ENCODE measurements around the gene PAX5. TPM values are rescaled to one million over a fixed set of nuclear protein-coding genes. Genes with fewer than 3 reads are reported as not detected.

Gene PAX5
- polyA plus RNA-seq, 1 donor from 2014 or later, result not detected

DNA sequence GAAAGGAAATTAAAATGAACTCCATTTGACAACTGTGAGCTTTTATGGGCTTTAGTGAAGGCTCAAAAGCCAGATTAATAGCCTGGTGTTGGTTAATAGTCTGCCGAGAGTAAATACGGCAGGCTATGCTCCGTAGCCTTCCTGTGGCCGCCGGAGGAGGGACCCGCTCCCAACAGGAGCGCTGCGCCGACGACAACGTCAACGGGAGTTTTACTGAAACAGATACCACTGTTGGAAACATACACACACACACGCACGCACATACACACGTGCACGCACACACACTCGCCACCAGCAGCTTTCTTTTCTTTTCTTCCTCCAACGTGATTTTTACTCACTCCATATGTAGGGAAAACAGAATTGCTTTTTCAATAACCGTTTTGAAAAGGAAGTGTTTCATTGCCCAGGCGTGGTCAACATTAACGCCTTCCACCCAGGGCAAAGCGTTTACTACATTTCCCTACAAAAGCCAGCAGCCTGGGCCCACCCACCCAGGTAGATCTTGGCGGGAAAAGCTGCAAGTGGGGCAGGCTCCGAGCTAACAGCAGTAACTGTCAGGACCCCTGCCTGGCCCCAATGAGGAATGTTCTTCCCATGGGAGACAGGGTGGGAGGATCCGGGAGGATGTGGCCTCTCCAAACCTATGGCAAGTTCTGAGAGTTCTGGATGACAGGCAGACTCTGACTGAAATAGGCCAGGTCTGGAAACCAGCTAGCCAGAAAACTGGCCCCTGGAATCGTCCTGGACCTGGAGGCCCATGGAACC, 72.3 kb downstream of the PAX5 start:
- TF ChIP-seq TAF1 (IDR thresholded peaks at IDR 0.05; ENCODE audit: low read depth) (no peak), SMC3 (conservative IDR thresholded peaks at IDR 0.05; ENCODE audit: poor library complexity) (no peak), POLR2AphosphoS5 (IDR thresholded peaks at IDR 0.05) (no peak), EZH2 (IDR thresholded peaks at IDR 0.05; ENCODE audit: borderline replicate concordance, insufficient read depth, low read length, poor library complexity, severe bottlenecking) (no peak), EP300 (conservative IDR thresholded peaks at IDR 0.05; ENCODE audit: poor library complexity, severe bottlenecking) (no peak), RAD21 (conservative IDR thresholded peaks at IDR 0.05) (no peak), MXI1 (conservative IDR thresholded peaks at IDR 0.05; ENCODE audit: poor library complexity, severe bottlenecking) (no peak)
- TF ChIP-seq, protein P1, sequence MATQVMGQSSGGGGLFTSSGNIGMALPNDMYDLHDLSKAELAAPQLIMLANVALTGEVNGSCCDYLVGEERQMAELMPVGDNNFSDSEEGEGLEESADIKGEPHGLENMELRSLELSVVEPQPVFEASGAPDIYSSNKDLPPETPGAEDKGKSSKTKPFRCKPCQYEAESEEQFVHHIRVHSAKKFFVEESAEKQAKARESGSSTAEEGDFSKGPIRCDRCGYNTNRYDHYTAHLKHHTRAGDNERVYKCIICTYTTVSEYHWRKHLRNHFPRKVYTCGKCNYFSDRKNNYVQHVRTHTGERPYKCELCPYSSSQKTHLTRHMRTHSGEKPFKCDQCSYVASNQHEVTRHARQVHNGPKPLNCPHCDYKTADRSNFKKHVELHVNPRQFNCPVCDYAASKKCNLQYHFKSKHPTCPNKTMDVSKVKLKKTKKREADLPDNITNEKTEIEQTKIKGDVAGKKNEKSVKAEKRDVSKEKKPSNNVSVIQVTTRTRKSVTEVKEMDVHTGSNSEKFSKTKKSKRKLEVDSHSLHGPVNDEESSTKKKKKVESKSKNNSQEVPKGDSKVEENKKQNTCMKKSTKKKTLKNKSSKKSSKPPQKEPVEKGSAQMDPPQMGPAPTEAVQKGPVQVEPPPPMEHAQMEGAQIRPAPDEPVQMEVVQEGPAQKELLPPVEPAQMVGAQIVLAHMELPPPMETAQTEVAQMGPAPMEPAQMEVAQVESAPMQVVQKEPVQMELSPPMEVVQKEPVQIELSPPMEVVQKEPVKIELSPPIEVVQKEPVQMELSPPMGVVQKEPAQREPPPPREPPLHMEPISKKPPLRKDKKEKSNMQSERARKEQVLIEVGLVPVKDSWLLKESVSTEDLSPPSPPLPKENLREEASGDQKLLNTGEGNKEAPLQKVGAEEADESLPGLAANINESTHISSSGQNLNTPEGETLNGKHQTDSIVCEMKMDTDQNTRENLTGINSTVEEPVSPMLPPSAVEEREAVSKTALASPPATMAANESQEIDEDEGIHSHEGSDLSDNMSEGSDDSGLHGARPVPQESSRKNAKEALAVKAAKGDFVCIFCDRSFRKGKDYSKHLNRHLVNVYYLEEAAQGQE (IDR thresholded peaks at IDR 0.05; ENCODE audit: borderline replicate concordance), result no peak
- TF ChIP-seq, protein P2, sequence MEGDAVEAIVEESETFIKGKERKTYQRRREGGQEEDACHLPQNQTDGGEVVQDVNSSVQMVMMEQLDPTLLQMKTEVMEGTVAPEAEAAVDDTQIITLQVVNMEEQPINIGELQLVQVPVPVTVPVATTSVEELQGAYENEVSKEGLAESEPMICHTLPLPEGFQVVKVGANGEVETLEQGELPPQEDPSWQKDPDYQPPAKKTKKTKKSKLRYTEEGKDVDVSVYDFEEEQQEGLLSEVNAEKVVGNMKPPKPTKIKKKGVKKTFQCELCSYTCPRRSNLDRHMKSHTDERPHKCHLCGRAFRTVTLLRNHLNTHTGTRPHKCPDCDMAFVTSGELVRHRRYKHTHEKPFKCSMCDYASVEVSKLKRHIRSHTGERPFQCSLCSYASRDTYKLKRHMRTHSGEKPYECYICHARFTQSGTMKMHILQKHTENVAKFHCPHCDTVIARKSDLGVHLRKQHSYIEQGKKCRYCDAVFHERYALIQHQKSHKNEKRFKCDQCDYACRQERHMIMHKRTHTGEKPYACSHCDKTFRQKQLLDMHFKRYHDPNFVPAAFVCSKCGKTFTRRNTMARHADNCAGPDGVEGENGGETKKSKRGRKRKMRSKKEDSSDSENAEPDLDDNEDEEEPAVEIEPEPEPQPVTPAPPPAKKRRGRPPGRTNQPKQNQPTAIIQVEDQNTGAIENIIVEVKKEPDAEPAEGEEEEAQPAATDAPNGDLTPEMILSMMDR (IDR thresholded peaks at IDR 0.05; ENCODE audit: poor library complexity, severe bottlenecking), result no peak
- Histone ChIP-seq H3K36me3 (ENCODE audit: insufficient read depth, low read length) (no peaks in the 10 kb centered on the region), H3K4me2 (ENCODE audit: low read length) (no peak overlapping the region), H3F3A (ENCODE audit: insufficient read depth, low read length, poor library complexity, severe bottlenecking) (no peaks in the 10 kb centered on the region), H3K9me2 (ENCODE audit: insufficient read depth, low read length) (no peaks in the 10 kb centered on the region), H4K20me1 (ENCODE audit: insufficient read depth) (no peaks in the 10 kb centered on the region), H3K4me3 (ENCODE audit: low read length) (no peak overlapping the region), H3K79me2 (replicated peaks; ENCODE audit: insufficient read depth, low read length) (no peaks in the 10 kb centered on the region), H3K27ac (ENCODE audit: low read length) (no peak overlapping the region), H3K9me3 (ENCODE audit: low read length) (no peaks in the 10 kb centered on the region), H3K27me3 (ENCODE audit: insufficient read depth, low read depth, low read length) (no peaks in the 10 kb centered on the region), H2AFZ (ENCODE audit: low read depth, low read length) (no peak overlapping the region), H3K9ac (ENCODE audit: low read length) (no peak overlapping the region)

DNA sequence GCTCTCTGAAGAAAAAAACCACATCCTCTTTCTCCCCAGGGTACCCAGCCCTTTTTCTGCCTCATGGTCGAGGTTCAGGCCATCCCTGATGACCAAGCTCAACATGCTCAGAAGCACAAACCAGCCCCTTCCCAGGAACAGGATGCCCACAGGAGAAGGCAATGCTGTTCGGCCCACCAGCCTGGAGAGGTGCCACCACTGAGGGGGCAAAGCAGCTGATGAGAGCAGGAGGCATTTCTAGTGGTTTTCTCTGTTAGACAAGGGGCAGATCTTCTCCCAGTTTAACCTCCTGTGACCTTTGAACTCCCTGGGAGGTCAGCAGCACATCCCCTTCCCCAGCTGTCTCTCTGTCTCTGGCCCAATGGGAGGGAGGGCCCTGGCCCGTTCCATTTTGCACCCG, 73.0 kb downstream of the PAX5 start:
- Histone ChIP-seq H3K9me3 (ENCODE audit: low read length) (no peaks in the 10 kb centered on the region), H3K79me2 (replicated peaks; ENCODE audit: insufficient read depth, low read length) (no peaks in the 10 kb centered on the region), H3K4me2 (ENCODE audit: low read length) (no peak overlapping the region), H4K20me1 (ENCODE audit: insufficient read depth) (no peaks in the 10 kb centered on the region), H3K4me3 (ENCODE audit: low read length) (no peak overlapping the region), H3K27me3 (ENCODE audit: insufficient read depth, low read depth, low read length) (no peaks in the 10 kb centered on the region), H3K9ac (ENCODE audit: low read length) (no peak overlapping the region), H3K36me3 (ENCODE audit: insufficient read depth, low read length) (no peaks in the 10 kb centered on the region), H3F3A (ENCODE audit: insufficient read depth, low read length, poor library complexity, severe bottlenecking) (no peaks in the 10 kb centered on the region), H3K27ac (ENCODE audit: low read length) (no peak overlapping the region), H3K9me2 (ENCODE audit: insufficient read depth, low read length) (no peaks in the 10 kb centered on the region), H2AFZ (ENCODE audit: low read depth, low read length) (no peak overlapping the region)
- no peak for TF ChIP-seq POLR2AphosphoS5 (IDR thresholded peaks at IDR 0.05)
- TF ChIP-seq TAF1 (IDR thresholded peaks at IDR 0.05; ENCODE audit: low read depth), result no peak
- TF ChIP-seq MXI1 (conservative IDR thresholded peaks at IDR 0.05; ENCODE audit: poor library complexity, severe bottlenecking), result no peak
- TF ChIP-seq EP300 (conservative IDR thresholded peaks at IDR 0.05; ENCODE audit: poor library complexity, severe bottlenecking), result no peak
- no peak for TF ChIP-seq SMC3 (conservative IDR thresholded peaks at IDR 0.05; ENCODE audit: poor library complexity)
- no peak for TF ChIP-seq RAD21 (conservative IDR thresholded peaks at IDR 0.05)
- TF ChIP-seq EZH2 (IDR thresholded peaks at IDR 0.05; ENCODE audit: borderline replicate concordance, insufficient read depth, low read length, poor library complexity, severe bottlenecking), result no peak
- TF ChIP-seq, protein P1 (IDR thresholded peaks at IDR 0.05; ENCODE audit: borderline replicate concordance), result no peak
- TF ChIP-seq, protein P2 (IDR thresholded peaks at IDR 0.05; ENCODE audit: poor library complexity, severe bottlenecking), result no peak
